Chondrocyte (in vitro differentiated cells): ENCODE measurements around the gene ADRA2B. TPM values are rescaled to one million over a fixed set of nuclear protein-coding genes. Genes with fewer than 3 reads are reported as not detected.

Source experiments
- DNase-seq: peaks from one replicate; pipeline ENCODE4 v3.0.0; 2021; ENCODE audit warnings: mixed read lengths, low spot score
- H3K27ac Mint-ChIP-seq: one replicate; pipeline ENCODE4 v1.8.0; 2021; ENCODE audit warnings: mild to moderate bottlenecking, moderate library complexity, mixed read lengths; ENCODE audit not compliant: unreplicated experiment
- H3K27me3 Mint-ChIP-seq: 2 replicates; pipeline ENCODE4 v1.8.0; 2021; ENCODE audit warnings: low read depth, mixed read lengths
- H3K36me3 Mint-ChIP-seq: 2 replicates; pipeline ENCODE4 v1.8.0; 2021; ENCODE audit warnings: low read depth, mixed read lengths
- H3K4me1 Mint-ChIP-seq: 2 replicates; pipeline ENCODE4 v1.8.0; 2021; ENCODE audit warnings: low read depth, mild to moderate bottlenecking, mixed read lengths
- H3K4me3 Mint-ChIP-seq: one replicate; pipeline ENCODE4 v1.8.0; 2021; ENCODE audit warnings: mild to moderate bottlenecking, moderate library complexity, mixed read lengths; ENCODE audit not compliant: unreplicated experiment
- H3K9me3 Mint-ChIP-seq: 2 replicates; pipeline ENCODE4 v1.8.0; 2021; ENCODE audit warnings: low read depth, mixed read lengths
- total RNA-seq: library from RNA; stranded (reverse); gene quantifications from 3 replicates; pipeline ENCODE4 v1.2.1, GENCODE V29; 2021
- TF ChIP-seq, protein P1 (sequence below): fragments of 200-600 bp; sonication (generic); IDR thresholded peaks from 2 replicates; pipeline ENCODE4 v1.5.0; 2021; ENCODE audit warnings: antibody characterized with exemption, mild to moderate bottlenecking, moderate library complexity

The ADRA2B gene
- total RNA-seq, 1 donor from 2014 or later = 0.07 TPM

DNA sequence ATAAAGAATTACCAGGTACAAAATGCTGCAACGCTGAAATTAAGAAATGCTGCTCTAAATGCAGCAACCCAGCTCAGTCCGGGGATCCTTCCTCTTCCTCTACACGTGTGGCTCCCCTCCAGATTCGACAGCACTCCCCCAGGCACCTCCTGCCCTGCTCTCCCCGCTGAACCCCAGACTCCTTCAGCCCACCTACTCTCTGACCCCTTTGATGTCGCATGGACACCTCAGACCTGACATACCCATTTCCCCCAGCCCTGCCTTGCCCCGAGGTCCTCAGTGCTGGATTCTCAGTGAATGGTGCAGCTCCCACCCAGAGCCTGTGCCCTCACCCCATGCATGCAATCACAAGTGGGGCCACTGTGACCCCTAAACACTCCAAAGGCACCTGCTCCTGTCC is 4.6 kb upstream of the ADRA2B start:
- Mint-ChIP-seq H3K9me3 (no peaks in the 10 kb centered on the region), H3K4me3 (no peak overlapping the region), H3K4me1 (no peaks in the 10 kb centered on the region), H3K27me3 (peaks cover 49% of the 10 kb centered on the region), H3K36me3 (no peaks in the 10 kb centered on the region), H3K27ac (no peak overlapping the region)
- TF ChIP-seq, protein P1, sequence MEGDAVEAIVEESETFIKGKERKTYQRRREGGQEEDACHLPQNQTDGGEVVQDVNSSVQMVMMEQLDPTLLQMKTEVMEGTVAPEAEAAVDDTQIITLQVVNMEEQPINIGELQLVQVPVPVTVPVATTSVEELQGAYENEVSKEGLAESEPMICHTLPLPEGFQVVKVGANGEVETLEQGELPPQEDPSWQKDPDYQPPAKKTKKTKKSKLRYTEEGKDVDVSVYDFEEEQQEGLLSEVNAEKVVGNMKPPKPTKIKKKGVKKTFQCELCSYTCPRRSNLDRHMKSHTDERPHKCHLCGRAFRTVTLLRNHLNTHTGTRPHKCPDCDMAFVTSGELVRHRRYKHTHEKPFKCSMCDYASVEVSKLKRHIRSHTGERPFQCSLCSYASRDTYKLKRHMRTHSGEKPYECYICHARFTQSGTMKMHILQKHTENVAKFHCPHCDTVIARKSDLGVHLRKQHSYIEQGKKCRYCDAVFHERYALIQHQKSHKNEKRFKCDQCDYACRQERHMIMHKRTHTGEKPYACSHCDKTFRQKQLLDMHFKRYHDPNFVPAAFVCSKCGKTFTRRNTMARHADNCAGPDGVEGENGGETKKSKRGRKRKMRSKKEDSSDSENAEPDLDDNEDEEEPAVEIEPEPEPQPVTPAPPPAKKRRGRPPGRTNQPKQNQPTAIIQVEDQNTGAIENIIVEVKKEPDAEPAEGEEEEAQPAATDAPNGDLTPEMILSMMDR = no peak
- no peak for DNase-seq

GRCh38 chr2:96120091-96120720 is 3.8 kb upstream of the ADRA2B start:
- H3K4me1 Mint-ChIP-seq = no peaks in the 10 kb centered on the region
- no peaks in the 10 kb centered on the region for H3K9me3 Mint-ChIP-seq
- TF ChIP-seq, protein P1 = no peak
- H3K4me3 Mint-ChIP-seq = no peak overlapping the region
- no peak overlapping the region for H3K27ac Mint-ChIP-seq
- DNase-seq = peak; percentile 58
- peaks cover 50% of the 10 kb centered on the region for H3K27me3 Mint-ChIP-seq
- H3K36me3 Mint-ChIP-seq = peaks cover 2% of the 10 kb centered on the region

GRCh38 chr2:96119389-96119751 is 3.0 kb upstream of the ADRA2B start:
- peak; percentile 46 for DNase-seq
- Mint-ChIP-seq H3K4me1 (no peaks in the 10 kb centered on the region), H3K4me3 (no peak overlapping the region), H3K9me3 (no peaks in the 10 kb centered on the region), H3K27ac (no peak overlapping the region), H3K27me3 (peaks cover 43% of the 10 kb centered on the region), H3K36me3 (peaks cover 2% of the 10 kb centered on the region)
- TF ChIP-seq, protein P1 = no peak

DNA sequence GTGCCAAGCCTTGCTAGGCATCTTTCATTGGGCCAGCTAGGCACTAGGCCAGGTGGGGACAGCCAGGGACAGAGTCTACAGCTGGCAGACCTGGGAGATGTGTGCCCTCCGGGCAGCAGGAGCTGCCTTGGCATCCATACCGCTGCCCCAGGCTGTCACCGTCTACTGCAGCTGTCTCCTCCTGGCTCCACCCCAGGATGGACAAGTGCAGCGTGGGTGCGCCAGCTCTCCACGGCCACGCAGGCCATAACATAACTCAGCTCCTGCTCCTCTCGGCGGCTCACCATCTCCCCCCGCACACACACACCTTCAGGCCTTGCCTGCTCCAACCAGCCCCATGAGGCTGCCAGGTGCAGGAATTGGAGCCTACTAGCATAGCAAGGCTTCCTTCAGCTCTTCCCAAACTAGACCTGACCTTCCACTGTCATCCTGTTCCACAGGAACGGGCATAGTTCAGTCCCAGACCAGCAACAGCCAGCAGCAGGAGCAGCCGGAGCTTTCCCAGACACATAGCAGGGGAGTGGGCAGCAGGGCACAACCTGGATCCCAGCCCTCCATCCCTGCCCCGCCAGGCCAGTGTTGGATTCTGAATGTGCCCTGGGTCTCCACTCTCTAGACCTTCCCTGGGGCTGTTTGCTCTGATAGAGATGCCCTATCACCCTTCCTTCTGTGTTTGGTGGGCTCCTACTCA is 2.5 kb upstream of the ADRA2B start:
- peaks cover 43% of the 10 kb centered on the region for H3K27me3 Mint-ChIP-seq
- peaks cover 2% of the 10 kb centered on the region for H3K36me3 Mint-ChIP-seq
- no peak overlapping the region for H3K27ac Mint-ChIP-seq
- DNase-seq = peak; percentile 84
- H3K4me1 Mint-ChIP-seq = no peaks in the 10 kb centered on the region
- no peaks in the 10 kb centered on the region for H3K9me3 Mint-ChIP-seq
- H3K4me3 Mint-ChIP-seq = no peak overlapping the region
- TF ChIP-seq, protein P1 = no peak

GRCh38 chr2:96117701-96118588 is 1.6 kb upstream of the ADRA2B start:
- Mint-ChIP-seq H3K4me3 (peak overlapping the region; percentile 19), H3K27ac (no peak overlapping the region), H3K9me3 (no peaks in the 10 kb centered on the region), H3K27me3 (peaks cover 43% of the 10 kb centered on the region), H3K4me1 (no peaks in the 10 kb centered on the region), H3K36me3 (peaks cover 2% of the 10 kb centered on the region)
- DNase-seq = peak; percentile 75
- TF ChIP-seq, protein P1 = no peak
